Measurements from ENCODE around the gene GIMAP4. TPM values are rescaled to one million over a fixed set of nuclear protein-coding genes. Genes with fewer than 3 reads are reported as not detected.
"Not testable (repeated sequence)": the region's sequence is repeated elsewhere in the genome, so short reads cannot be mapped to it uniquely, and the experiment has no call there.

The GIMAP4 gene
- total RNA-seq, 2 experiments from 2014 or later, result not detected

DNA sequence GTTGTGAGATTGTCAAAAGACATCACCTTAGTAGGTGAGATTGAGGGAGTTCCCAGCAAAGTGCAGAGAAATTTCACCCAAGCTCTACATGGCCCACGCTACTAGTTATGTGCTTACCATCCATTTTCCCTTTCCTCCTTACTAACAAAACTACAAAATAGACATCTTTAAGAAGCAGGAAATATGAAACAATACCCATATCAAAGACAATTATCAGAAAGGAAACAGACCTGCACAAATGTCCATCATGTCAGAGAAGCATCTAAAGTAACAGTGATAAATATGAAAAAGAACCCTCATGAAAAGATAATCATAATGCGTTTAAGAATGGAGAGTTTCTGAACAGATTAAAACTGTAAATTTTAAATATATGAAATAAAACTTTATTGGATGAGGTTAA is 28.2 kb downstream of the GIMAP4 start:
- intact Hi-C loops (cut with micrococcal nuclease; ENCODE audit: unreplicated experiment), result no loop called here
- H3K4me2 ChIP-seq (ENCODE audit: low read length), result no peak overlapping the region
- ChIA-PET CTCF (ENCODE audit: unreplicated experiment) (no interaction called here), POLR2A (no interaction called here)
- no peak overlapping the region for H3K27ac ChIP-seq (ENCODE audit: low read depth, low read length, poor library complexity, severe bottlenecking)
- no peak for DNase-seq (ENCODE audit: low spot score)
- no peak overlapping the region for H3K4me3 ChIP-seq (ENCODE audit: low read depth, low read length, poor library complexity, severe bottlenecking)
- H3K9me3 ChIP-seq (ENCODE audit: low read length), result no peaks in the 10 kb centered on the region
- TF ChIP-seq EZH2phosphoT487 (IDR thresholded peaks at IDR 0.05; ENCODE audit: borderline replicate concordance, low read depth, low read length), result no peak
- TF ChIP-seq, protein P1, sequence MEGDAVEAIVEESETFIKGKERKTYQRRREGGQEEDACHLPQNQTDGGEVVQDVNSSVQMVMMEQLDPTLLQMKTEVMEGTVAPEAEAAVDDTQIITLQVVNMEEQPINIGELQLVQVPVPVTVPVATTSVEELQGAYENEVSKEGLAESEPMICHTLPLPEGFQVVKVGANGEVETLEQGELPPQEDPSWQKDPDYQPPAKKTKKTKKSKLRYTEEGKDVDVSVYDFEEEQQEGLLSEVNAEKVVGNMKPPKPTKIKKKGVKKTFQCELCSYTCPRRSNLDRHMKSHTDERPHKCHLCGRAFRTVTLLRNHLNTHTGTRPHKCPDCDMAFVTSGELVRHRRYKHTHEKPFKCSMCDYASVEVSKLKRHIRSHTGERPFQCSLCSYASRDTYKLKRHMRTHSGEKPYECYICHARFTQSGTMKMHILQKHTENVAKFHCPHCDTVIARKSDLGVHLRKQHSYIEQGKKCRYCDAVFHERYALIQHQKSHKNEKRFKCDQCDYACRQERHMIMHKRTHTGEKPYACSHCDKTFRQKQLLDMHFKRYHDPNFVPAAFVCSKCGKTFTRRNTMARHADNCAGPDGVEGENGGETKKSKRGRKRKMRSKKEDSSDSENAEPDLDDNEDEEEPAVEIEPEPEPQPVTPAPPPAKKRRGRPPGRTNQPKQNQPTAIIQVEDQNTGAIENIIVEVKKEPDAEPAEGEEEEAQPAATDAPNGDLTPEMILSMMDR (conservative IDR thresholded peaks at IDR 0.05; ENCODE audit: low read length), result no peak
- H3K4me1 ChIP-seq (ENCODE audit: insufficient read depth, low read length, poor library complexity, severe bottlenecking), result no peaks in the 10 kb centered on the region
- no peaks in the 10 kb centered on the region for H3K9me2 ChIP-seq (ENCODE audit: insufficient read depth, low read length)
- no peaks in the 10 kb centered on the region for H4K20me1 ChIP-seq (ENCODE audit: insufficient read depth, low read length)
- no TSS peak for BruUV-seq (replicated peaks)
- H3K36me3 ChIP-seq (ENCODE audit: insufficient read depth, low read length), result no peaks in the 10 kb centered on the region
- no peak overlapping the region for H2AFZ ChIP-seq (ENCODE audit: low read length)
- H3K79me2 ChIP-seq (ENCODE audit: insufficient read depth, low read depth, low read length), result no peaks in the 10 kb centered on the region

DNA sequence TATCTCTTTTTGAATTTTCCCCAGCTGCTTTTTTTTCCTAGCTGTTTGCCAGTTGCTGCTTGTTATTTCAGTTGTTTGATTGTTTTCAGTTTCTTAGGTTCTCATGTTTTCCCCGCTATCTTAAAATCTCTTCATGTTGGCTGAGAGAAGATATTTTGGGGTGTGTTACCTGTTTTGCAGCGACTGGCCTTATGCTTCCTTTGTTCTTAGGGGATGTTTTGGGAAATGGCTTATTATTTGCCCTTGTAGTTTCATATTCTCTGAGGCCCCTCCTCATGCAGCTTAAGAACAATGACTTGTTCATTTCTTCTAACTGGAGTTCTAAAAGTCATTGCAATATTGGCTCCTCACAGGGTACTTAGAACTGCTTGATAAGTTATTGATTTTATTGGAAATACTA is 36.4 kb downstream of the GIMAP4 start:
- H2AFZ ChIP-seq (ENCODE audit: low read length); H3K4me1 ChIP-seq (ENCODE audit: insufficient read depth, low read length, poor library complexity, severe bottlenecking); DNase-seq (ENCODE audit: low spot score); H3K79me2 ChIP-seq (ENCODE audit: insufficient read depth, low read depth, low read length); H3K27ac ChIP-seq (ENCODE audit: low read depth, low read length, poor library complexity, severe bottlenecking); H3K4me3 ChIP-seq (ENCODE audit: low read depth, low read length, poor library complexity, severe bottlenecking); H3K9me3 ChIP-seq (ENCODE audit: low read length); BruUV-seq (replicated peaks); CTCF ChIA-PET (ENCODE audit: unreplicated experiment); intact Hi-C loops (cut with micrococcal nuclease; ENCODE audit: unreplicated experiment); H3K9me2 ChIP-seq (ENCODE audit: insufficient read depth, low read length); POLR2A ChIA-PET; H3K4me2 ChIP-seq (ENCODE audit: low read length); H3K36me3 ChIP-seq (ENCODE audit: insufficient read depth, low read length); H4K20me1 ChIP-seq (ENCODE audit: insufficient read depth, low read length): not testable (repeated sequence)

DNA sequence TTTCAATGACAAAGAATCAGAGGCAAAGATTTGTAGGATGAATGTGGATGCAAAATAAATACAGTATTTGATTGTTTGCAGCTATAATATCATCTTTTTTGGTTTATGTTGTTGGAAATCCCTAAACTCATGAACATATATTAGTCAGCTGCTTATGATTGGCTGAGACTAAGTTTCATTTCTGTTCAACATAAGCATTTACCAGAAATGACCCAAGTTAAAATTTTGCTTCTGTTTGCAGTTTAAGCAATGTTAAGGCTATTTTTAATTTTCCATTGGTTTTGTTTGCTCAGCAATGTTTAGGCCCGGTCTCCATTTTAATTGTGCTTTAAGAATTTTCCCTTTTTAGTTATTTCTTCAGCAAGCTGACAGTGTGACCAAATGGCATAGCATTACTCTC is 43.0 kb downstream of the GIMAP4 start:
- Histone ChIP-seq H3K9me2 (ENCODE audit: insufficient read depth, low read length) (no peaks in the 10 kb centered on the region), H3K36me3 (ENCODE audit: insufficient read depth, low read length) (no peaks in the 10 kb centered on the region), H4K20me1 (ENCODE audit: insufficient read depth, low read length) (no peaks in the 10 kb centered on the region), H3K79me2 (ENCODE audit: insufficient read depth, low read depth, low read length) (no peaks in the 10 kb centered on the region), H3K27ac (ENCODE audit: low read depth, low read length, poor library complexity, severe bottlenecking) (no peak overlapping the region), H3K4me2 (ENCODE audit: low read length) (no peak overlapping the region), H2AFZ (ENCODE audit: low read length) (no peak overlapping the region), H3K4me1 (ENCODE audit: insufficient read depth, low read length, poor library complexity, severe bottlenecking) (no peaks in the 10 kb centered on the region), H3K9me3 (ENCODE audit: low read length) (no peaks in the 10 kb centered on the region), H3K4me3 (ENCODE audit: low read depth, low read length, poor library complexity, severe bottlenecking) (no peak overlapping the region)
- BruUV-seq (replicated peaks), result no TSS peak
- no peak for TF ChIP-seq EZH2phosphoT487 (IDR thresholded peaks at IDR 0.05; ENCODE audit: borderline replicate concordance, low read depth, low read length)
- TF ChIP-seq, protein P1 (conservative IDR thresholded peaks at IDR 0.05; ENCODE audit: low read length), result no peak
- DNase-seq (ENCODE audit: low spot score), result no peak
- intact Hi-C loops (cut with micrococcal nuclease; ENCODE audit: unreplicated experiment), result no loop called here
- ChIA-PET CTCF (ENCODE audit: unreplicated experiment) (no interaction called here), POLR2A (no interaction called here)
